HCT116 (cell line): Measurements from ENCODE around the gene SNX9. TPM values are rescaled to one million over a fixed set of nuclear protein-coding genes. Genes with fewer than 3 reads are reported as not detected.
A peak's percentile ranks its signal among the peaks of the same experiment; 100 is the strongest.

Source experiments
- ATAC-seq: fragments of 200-7000 bp; cut with Tn5 transposase; 2 replicates; pipeline ENCODE4 v1.9.1; 2020; ENCODE audit warnings: mild to moderate bottlenecking, moderate library complexity
- BruUV-seq: library from RNA; stranded (reverse); fragments of 400-500 nt; replicated peaks from 2 replicates; lab custom pipeline; 2021; lab: Mats Ljungman, UMichigan
- CTCF ChIA-PET: fragments of 300-600 bp; sonication (Branson Sonifier 250); formaldehyde crosslinking; loops from one replicate; lab custom pipeline; 2021; ENCODE audit warnings: antibody characterized with exemption; lab: Charles Lee
- POLR2A ChIA-PET: fragments of 300-600, 350-600 bp; sonication (Branson Sonifier 250); formaldehyde crosslinking; loops from one replicate; lab custom pipeline; 2021; ENCODE audit warnings: antibody characterized with exemption; lab: Charles Lee
- RAD21 ChIA-PET, 2 experiments: fragments of 300-600 bp; sonication (Branson Sonifier 250); formaldehyde crosslinking; loops; one replicate each; lab custom pipeline; 2023; ENCODE audit warnings: low total read pairs in 2 of 2; ENCODE audit not compliant: uncharacterized antibody in 2 of 2, unreplicated experiment in 2 of 2, low non-redundant PET in 1 of 2; lab: Charles Lee
- DNase-seq: peaks from one replicate; pipeline ENCODE4 v3.0.0-alpha.2; 2010; ENCODE audit warnings: low read depth, low spot score
- H2AFZ ChIP-seq: fragments of 200-600 bp; shearing (Covaris generic), sonication (generic); 2 replicates; pipeline ENCODE4 v1.6.1; 2017; ENCODE audit warnings: low read depth, mixed run types, mixed read lengths, antibody characterized with exemption, low read length; ENCODE audit not compliant: poor library complexity, severe bottlenecking
- H3K27ac ChIP-seq: 2 replicates; pipeline ENCODE4 v1.5.1; 2012; ENCODE audit warnings: low read depth, low read length
- H3K27me3 ChIP-seq: fragments of 200-600 bp; sonication (generic); 2 replicates; pipeline ENCODE4 v1.6.1; 2016; ENCODE audit warnings: mixed run types, low read length, mixed read lengths; ENCODE audit not compliant: insufficient read depth
- H3K36me3 ChIP-seq, 2 experiments: fragments of 200-500 bp in 1 of 2; fragments of 200-600 bp in 1 of 2; sonication (Bioruptor generic) in 1 of 2; sonication (generic) in 1 of 2; 2 replicates each; pipeline versions ENCODE4 v1.5.1 to v1.6.1; 2014 to 2016; ENCODE audit warnings: low read length in 2 of 2, inconsistent platforms in 1 of 2, mixed read lengths in 1 of 2, mixed run types in 1 of 2; ENCODE audit not compliant: insufficient read depth in 2 of 2, control insufficient read depth in 1 of 2
- H3K4me1 ChIP-seq, 2 experiments: fragments of 200-600 bp in 1 of 2; sonication (generic) in 1 of 2; 2 replicates each; pipeline versions ENCODE4 v1.5.1 to v1.6.1; 2012 to 2017; ENCODE audit warnings: low read length in 2 of 2, inconsistent platforms in 1 of 2, mild to moderate bottlenecking in 1 of 2, mixed read lengths in 1 of 2, mixed run types in 1 of 2, moderate library complexity in 1 of 2; ENCODE audit not compliant: insufficient read depth in 2 of 2, control insufficient read depth in 1 of 2
- H3K4me2 ChIP-seq: fragments of 200-600 bp; sonication (generic); 2 replicates; pipeline ENCODE4 v1.6.1; 2017; ENCODE audit warnings: mixed run types, low read length, mixed read lengths
- H3K4me3 ChIP-seq, 2 experiments: fragments of 200-600 bp in 1 of 2; sonication (generic) in 1 of 2; replicated peaks in 1 of 2; 2 replicates each; pipeline ENCODE4 v1.5.1; 2011 to 2016; ENCODE audit warnings: low read length in 2 of 2, control low read depth in 1 of 2, low read depth in 1 of 2, mild to moderate bottlenecking in 1 of 2, mixed read lengths in 1 of 2, mixed run types in 1 of 2
- H3K79me2 ChIP-seq: fragments of 200-600 bp; sonication (generic); 2 replicates; pipeline ENCODE4 v1.6.1; 2017; ENCODE audit warnings: mild to moderate bottlenecking, mixed run types, low read length, moderate library complexity, mixed read lengths; ENCODE audit not compliant: insufficient read depth
- H3K9ac ChIP-seq: fragments of 200-600 bp; sonication (generic); 2 replicates; pipeline ENCODE4 v1.6.1; 2016; ENCODE audit warnings: low read length, mixed read lengths
- H3K9me2 ChIP-seq: fragments of 200-600 bp; sonication (generic), shearing (Covaris generic); 2 replicates; pipeline ENCODE4 v1.6.1; 2017; ENCODE audit warnings: mixed run types, mild to moderate bottlenecking, moderate library complexity; ENCODE audit not compliant: insufficient read depth
- H3K9me3 ChIP-seq, 2 experiments: fragments of 200-500 bp in 1 of 2; fragments of 200-600 bp in 1 of 2; sonication (Bioruptor generic) in 1 of 2; sonication (generic) in 1 of 2; 2 replicates each; pipeline ENCODE4 v1.6.1; 2014 to 2017; ENCODE audit warnings: low read length in 2 of 2, mixed read lengths in 2 of 2, inconsistent platforms in 1 of 2, low read depth in 1 of 2, mild to moderate bottlenecking in 1 of 2, mixed run types in 1 of 2, moderate library complexity in 1 of 2; ENCODE audit not compliant: control insufficient read depth in 1 of 2, insufficient read depth in 1 of 2
- H4K20me1 ChIP-seq: fragments of 200-600 bp; sonication (generic), shearing (Covaris generic); 2 replicates; pipeline ENCODE4 v1.6.1; 2017; ENCODE audit warnings: mixed run types, mild to moderate bottlenecking, moderate library complexity; ENCODE audit not compliant: insufficient read depth
- ATF3 ChIP-seq: IDR thresholded peaks from 2 replicates; pipeline ENCODE4 v1.6.1; 2012
- CTCF ChIP-seq, 3 experiments: fragments of 200-600 bp in 1 of 3; sonication (generic) in 1 of 3; IDR thresholded peaks in 2 of 3; conservative IDR thresholded peaks in 1 of 3; 2 replicates each; pipeline ENCODE4 v1.5.1; 2012 to 2017; ENCODE audit warnings: low read depth in 2 of 3, low read length in 2 of 3, antibody characterized with exemption in 1 of 3, borderline replicate concordance in 1 of 3, control low read depth in 1 of 3, mild to moderate bottlenecking in 1 of 3, mixed read lengths in 1 of 3, mixed run types in 1 of 3, moderate library complexity in 1 of 3; ENCODE audit not compliant: insufficient read depth in 1 of 3
- EGR1 ChIP-seq: IDR thresholded peaks from 2 replicates; pipeline ENCODE4 v1.6.1; 2012; ENCODE audit warnings: low read depth
- ELF1 ChIP-seq: IDR thresholded peaks from 2 replicates; pipeline ENCODE4 v1.6.1; 2012; ENCODE audit warnings: low read depth, borderline replicate concordance
- EZH2 ChIP-seq: fragments of 200-600 bp; sonication (generic); IDR thresholded peaks from 2 replicates; pipeline ENCODE4 v1.6.1; 2017; ENCODE audit warnings: antibody characterized with exemption, mixed run types
- EZH2phosphoT487 ChIP-seq: fragments of 200-600 bp; IDR thresholded peaks from 2 replicates; pipeline ENCODE4 v1.6.1; 2018; ENCODE audit warnings: antibody characterized with exemption, borderline replicate concordance
- FOSL1 ChIP-seq: IDR thresholded peaks from 2 replicates; pipeline ENCODE4 v1.6.1; 2012; ENCODE audit warnings: low read depth
- MAX ChIP-seq: IDR thresholded peaks from 2 replicates; pipeline ENCODE4 v1.6.1; 2012
- POLR2A ChIP-seq: IDR thresholded peaks from 2 replicates; pipeline ENCODE4 v1.7.0; 2011; ENCODE audit warnings: borderline replicate concordance; ENCODE audit not compliant: insufficient read depth, insufficient read length; ENCODE audit errors: extremely low read depth
- POLR2AphosphoS5 ChIP-seq: IDR thresholded peaks from 2 replicates; pipeline ENCODE4 v1.6.1; 2011; ENCODE audit warnings: mild to moderate bottlenecking, low read depth, low read length, moderate library complexity
- RAD21 ChIP-seq: IDR thresholded peaks from 2 replicates; pipeline ENCODE4 v1.6.1; 2012; ENCODE audit warnings: low read depth, mild to moderate bottlenecking
- REST ChIP-seq: IDR thresholded peaks from 2 replicates; pipeline ENCODE4 v1.6.1; 2012; ENCODE audit warnings: low read depth
- SIN3A ChIP-seq: IDR thresholded peaks from 2 replicates; pipeline ENCODE4 v1.6.1; 2012; ENCODE audit warnings: low read depth
- SP1 ChIP-seq: IDR thresholded peaks from 2 replicates; pipeline ENCODE4 v1.6.1; 2012; ENCODE audit warnings: low read depth
- SRF ChIP-seq: IDR thresholded peaks from 2 replicates; pipeline ENCODE4 v1.6.1; 2012; ENCODE audit warnings: low read depth
- TCF7L2 ChIP-seq: IDR thresholded peaks from 2 replicates; pipeline ENCODE4 v1.7.0; 2011; ENCODE audit warnings: borderline replicate concordance, inconsistent platforms; ENCODE audit not compliant: insufficient read depth, insufficient read length; ENCODE audit errors: extremely low read depth
- YY1 ChIP-seq: IDR thresholded peaks from 2 replicates; pipeline ENCODE4 v1.6.1; 2011; ENCODE audit warnings: low read length, low read depth, moderate library complexity, mild to moderate bottlenecking; ENCODE audit not compliant: insufficient replicate concordance; ENCODE audit errors: extremely low read depth
- ZBTB33 ChIP-seq: IDR thresholded peaks from 2 replicates; pipeline ENCODE4 v1.6.1; 2011; ENCODE audit warnings: mild to moderate bottlenecking, low read length, moderate library complexity; ENCODE audit not compliant: insufficient replicate concordance; ENCODE audit errors: extremely low read depth
- ZFX ChIP-seq: fragments of 450-650 bp; IDR thresholded peaks from 2 replicates; pipeline ENCODE4 v1.6.1; 2017
- ZNF274 ChIP-seq: fragments of 200-500 bp; sonication (Bioruptor generic); IDR thresholded peaks from 2 replicates; pipeline ENCODE4 v1.6.1; 2014; ENCODE audit warnings: mild to moderate bottlenecking, low read depth, low read length, inconsistent platforms
- intact Hi-C: fragments of 100-400 bp; cut with micrococcal nuclease; formaldehyde crosslinking; loops from 2 replicates; pipeline ENCODE4 v1.10.0; 2022
- total RNA-seq: library from RNA; stranded (reverse); gene quantifications from one replicate; pipeline ENCODE4 v1.2.1, GENCODE V29; 2021; ENCODE audit not compliant: unreplicated experiment

Gene SNX9
- total RNA-seq, 1 experiment from 2014 or later: 42.5 TPM

- ChIA-PET RAD21 (no interaction called here), POLR2A (no interaction called here), CTCF (no interaction called here)
- ATAC-seq (no peak), DNase-seq (no peak)
- H3K9ac ChIP-seq: no peak overlapping the region
- BruUV-seq: no TSS peak
- intact Hi-C loops: no loop called here
- no peaks in the 10 kb centered on the region for H3K9me2 ChIP-seq
- no peak overlapping the region for H2AFZ ChIP-seq
- TF ChIP-seq YY1 (no peak), ELF1 (no peak), RAD21 (no peak), EZH2phosphoT487 (no peak), SP1 (no peak), EGR1 (no peak), SRF (no peak), ZBTB33 (no peak), ZNF274 (no peak), REST (no peak), MAX (no peak), EZH2 (no peak), POLR2AphosphoS5 (no peak), FOSL1 (no peak), ZFX (no peak), SIN3A (no peak), ATF3 (no peak), TCF7L2 (no peak), CTCF (IDR thresholded peaks at IDR 0.05 in 2 of 3, conservative IDR thresholded peaks at IDR 0.05 in 1 of 3; ENCODE audit: borderline replicate concordance in 1 of 3, insufficient read depth in 1 of 3, low read depth in 2 of 3, low read length in 2 of 3) (no peak), POLR2A (no peak)
- H3K4me1 ChIP-seq: peaks cover 48 to 61% of the 10 kb centered on the region in 2 experiments
- H3K79me2 ChIP-seq: peaks cover 95% of the 10 kb centered on the region
- no peaks in the 10 kb centered on the region for H4K20me1 ChIP-seq
- H3K9me3 ChIP-seq: no peaks in the 10 kb centered on the region
- H3K4me2 ChIP-seq: 0 out of 2 replicates have a peak overlapping the region, but pooled peaks have one; percentile 0
- H3K27ac ChIP-seq: no peak overlapping the region
- no peaks in the 10 kb centered on the region for H3K36me3 ChIP-seq
- H3K27me3 ChIP-seq: no peaks in the 10 kb centered on the region
- H3K4me3 ChIP-seq: no peak overlapping the region
These were observed 15.8 kb downstream of the SNX9 start for GRCh38 chr6:157838718-157839430.
